LNCAP (cell line): ENCODE measurements around the gene SRGAP3.

Experiments used
- CTCF ChIP-seq: fragments of 450-650 bp; IDR thresholded peaks from 2 replicates; pipeline ENCODE4 v1.5.1; 2017; ENCODE audit warnings: mild to moderate bottlenecking

SRGAP3 gene

DNA sequence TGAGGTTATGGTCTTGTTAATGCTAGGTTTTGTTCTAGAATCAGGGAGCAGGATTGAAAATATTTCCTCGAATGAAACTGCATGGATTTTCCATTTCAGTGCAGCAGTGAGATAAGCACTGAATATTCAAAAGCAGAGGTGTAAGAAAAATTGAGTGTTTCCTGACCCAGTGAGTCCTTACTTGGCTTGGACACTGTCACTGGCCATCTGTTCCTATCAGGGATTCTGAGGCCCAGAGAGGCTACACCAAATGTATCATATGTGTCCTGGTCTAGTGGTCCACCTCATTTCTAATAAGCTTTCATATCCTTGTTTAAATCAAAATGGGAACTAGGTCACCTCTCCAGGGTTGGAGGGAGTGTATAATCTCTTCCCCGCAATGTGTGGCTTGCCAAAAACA is 225.1 kb downstream of the SRGAP3 start:
- TF ChIP-seq CTCF = no peak

DNA sequence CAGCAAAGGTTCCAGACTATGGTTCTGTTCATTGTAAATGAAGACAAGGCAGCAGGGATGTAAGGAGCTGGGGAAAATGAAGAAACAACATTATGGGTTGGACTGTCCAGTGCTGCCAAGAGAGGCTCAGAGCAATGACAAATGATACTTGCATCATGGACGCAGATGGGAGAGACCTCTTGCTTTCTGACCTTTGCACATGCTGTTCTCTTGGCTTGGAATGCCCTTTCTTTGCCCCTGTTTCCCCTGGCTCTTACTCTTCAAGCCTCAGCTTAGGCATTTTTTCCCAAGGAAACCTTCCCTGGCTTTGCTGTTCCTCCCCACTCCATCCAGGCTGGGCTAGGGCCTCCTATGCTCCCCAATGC is 226.2 kb downstream of the SRGAP3 start:
- TF ChIP-seq CTCF = no peak

DNA sequence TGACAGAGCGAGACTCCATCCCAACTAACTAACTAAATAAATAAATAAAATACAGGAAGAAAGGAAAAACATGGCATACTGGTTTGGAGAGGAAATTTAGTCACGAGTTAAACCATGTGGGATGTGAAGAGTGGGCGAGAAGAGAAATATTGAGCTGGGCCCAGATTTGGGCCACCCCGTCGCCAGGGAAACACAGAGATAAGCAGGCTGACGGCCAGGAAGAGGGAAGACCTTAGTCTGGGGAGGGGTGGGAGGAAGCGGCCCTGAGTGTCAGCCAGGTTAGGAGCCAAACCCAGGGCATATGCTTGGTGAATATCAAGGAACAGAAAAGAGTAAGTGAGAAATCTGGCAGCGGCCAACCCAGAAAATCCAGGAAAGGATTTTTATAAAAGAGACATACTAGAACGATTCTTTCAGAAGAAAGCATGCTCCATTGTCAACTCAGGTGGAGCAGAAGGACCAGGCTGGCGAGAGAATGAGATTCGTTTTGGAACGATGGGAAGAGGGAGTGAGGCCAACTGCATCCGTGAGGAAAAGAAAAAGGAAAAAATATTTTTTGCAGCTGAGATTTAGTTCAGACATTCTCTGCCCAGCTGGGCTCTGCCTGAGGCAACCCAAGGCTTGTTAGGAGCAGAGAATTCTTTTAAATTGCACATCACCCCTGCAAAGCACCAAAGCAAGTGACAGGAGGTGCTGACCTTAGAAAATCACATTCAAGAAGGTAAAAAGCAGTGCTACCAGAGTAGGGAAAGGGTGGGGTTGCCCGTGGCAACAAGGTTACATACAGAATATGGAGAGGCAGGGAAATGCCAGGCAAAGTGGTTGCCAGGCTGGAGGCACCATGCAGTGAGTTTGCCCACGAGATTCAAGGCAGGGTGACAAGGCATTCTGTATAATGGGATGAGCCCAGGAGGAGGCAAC is 226.9 kb downstream of the SRGAP3 start:
- no peak for TF ChIP-seq CTCF

DNA sequence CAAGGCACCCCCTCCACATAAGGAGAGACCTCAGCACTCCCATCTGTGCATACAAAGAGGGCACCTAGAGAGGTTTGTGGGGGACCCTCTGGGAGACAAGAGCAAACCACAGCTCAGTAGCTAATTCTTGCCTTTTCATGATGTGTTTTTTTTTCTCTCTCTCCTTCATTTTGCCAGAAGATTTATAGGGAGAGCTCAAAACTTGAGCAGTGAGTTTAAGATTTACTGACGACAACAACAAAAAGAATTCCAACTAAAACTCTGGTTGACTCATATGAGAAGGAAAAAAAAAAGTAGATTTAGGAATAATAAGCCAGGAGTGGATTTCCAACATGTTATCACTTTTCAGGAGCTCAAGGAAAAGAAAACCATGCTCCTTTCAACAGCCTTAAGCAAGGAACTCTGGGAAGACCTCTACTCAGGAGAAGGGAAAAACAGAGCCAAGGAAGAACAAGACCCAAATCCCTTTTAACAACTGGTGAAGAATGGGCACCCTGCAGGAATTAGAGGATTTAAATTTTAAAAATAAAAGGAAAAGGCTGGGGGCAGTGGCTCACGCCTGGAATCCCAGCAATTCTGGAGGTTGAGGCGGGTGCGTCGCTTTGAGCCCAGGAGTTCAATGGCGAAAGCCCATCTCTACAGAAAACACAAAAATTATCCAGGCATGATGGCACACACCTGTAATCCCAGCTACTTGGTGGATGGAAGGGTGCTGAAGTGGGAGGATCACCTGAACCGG is 228.0 kb downstream of the SRGAP3 start:
- TF ChIP-seq CTCF = no peak

DNA sequence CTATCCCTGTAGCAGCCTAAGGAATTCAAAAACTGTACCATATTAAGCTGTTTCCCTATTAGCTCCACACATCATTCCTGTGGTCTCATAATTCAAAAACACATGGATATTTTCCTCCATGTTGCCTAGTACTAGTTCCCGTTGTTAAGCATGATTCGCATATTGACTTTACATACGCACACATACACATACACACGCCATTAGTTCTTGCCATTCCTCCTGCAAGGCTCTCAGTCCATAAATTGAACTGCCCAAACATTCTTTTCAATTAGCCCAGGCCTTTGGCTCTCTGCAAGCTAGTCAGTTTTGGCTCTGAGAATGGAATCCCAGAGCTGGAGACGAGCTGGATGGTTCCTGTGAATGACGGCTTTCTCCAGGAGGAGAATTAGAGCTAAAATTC is 229.0 kb downstream of the SRGAP3 start:
- TF ChIP-seq CTCF = no peak

DNA sequence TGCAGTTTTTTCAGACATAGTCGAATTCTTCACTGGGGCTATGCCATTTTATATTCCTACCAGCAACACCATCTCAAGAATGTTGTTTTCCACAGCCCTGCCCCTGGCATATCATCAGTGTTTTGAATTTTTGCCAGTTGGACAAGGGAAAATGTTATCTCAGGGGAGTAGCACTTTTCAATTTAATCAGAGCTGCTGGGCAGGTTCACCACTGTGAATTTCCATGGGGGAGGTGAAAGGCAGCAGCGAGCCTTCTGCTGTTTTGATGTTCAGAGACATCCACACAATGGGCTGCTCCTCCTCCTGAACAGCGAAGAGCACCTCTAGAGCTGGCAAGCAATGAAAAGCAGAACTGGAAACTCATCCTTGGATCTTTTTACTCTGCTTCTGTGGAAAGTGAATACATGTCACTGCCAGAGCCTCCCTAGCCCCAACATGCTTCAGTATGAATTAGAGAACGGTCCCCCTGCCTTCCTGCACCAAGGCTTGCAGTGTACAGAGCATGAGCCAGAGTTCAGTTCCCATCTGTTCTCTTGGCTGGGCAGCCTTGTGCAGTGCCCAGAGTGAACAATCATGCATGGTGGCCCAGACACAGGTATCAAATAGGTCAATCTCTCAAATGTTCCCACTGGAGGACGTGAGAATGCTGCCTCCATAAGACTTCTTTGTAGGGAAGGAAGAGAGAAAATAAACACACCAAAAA is 230.0 kb downstream of the SRGAP3 start:
- no peak for TF ChIP-seq CTCF

DNA sequence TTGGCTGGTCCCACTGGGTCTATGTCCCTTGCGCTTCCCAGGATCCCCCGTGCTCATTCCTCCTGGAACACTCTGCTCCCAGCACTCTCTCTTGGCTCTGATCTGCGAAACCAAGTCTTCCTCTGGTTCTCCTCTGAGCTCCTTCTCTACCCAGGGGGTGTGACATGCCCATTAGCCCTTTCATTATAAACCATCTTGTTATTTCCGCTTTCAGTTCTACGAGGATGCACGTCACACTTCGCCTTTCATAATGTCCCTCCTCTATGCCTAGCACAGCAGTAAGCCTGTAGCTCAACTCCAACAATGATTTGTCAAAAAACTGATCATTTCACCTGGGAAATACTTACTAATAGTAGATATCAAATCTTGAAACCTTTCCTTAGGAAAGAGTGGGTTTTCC is 234.2 kb downstream of the SRGAP3 start:
- no peak for TF ChIP-seq CTCF
